Measurements from ENCODE around the gene FGFBP2.

The FGFBP2 gene

GRCh38 chr4:15963001-15963451, at the start of gene FGFBP2:
Gene FGFBP2 (minus strand): TSS chr4:15963175. CDS start chr4:15963129, 46 bp downstream.
- Histone ChIP-seq H3K36me3 (ENCODE audit: insufficient read depth, low read length) (no peaks in the 10 kb centered on the region), H3K4me2 (ENCODE audit: low read depth, low read length, poor library complexity, severe bottlenecking) (peak within 1 kb of the TSS; percentile 52), H3K9me3 (ENCODE audit: insufficient read depth, low read depth, low read length) (no peaks in the 10 kb centered on the region), H3K4me3 (ENCODE audit: low read length, poor library complexity, severe bottlenecking) (peak within 1 kb of the TSS; percentile 13), H3K9me2 (replicated peaks; ENCODE audit: low read depth, low read length) (no peaks in the 10 kb centered on the region), H3K27me3 (ENCODE audit: insufficient read depth, low read length, poor library complexity, severe bottlenecking) (no peaks in the 10 kb centered on the region), H3K79me2 (ENCODE audit: insufficient read depth, low read length) (no peaks in the 10 kb centered on the region), H2AFZ (ENCODE audit: low read length) (peak within 1 kb of the TSS; percentile 40; the same call in 1 of the 2 replicates), H4K20me1 (ENCODE audit: insufficient read depth, low read length, poor library complexity, severe bottlenecking) (no peaks in the 10 kb centered on the region), H3K4me1 (ENCODE audit: insufficient read depth, low read length, poor library complexity, severe bottlenecking) (peaks cover 6% of the 10 kb centered on the region), H3F3A (ENCODE audit: low read depth) (no peaks in the 10 kb centered on the region), H3K9ac (ENCODE audit: low read depth, low read length, poor library complexity, severe bottlenecking) (no peak within 1 kb of the TSS)
- TF ChIP-seq EZH2phosphoT487 (IDR thresholded peaks at IDR 0.05; ENCODE audit: borderline replicate concordance) = no peak
- TF ChIP-seq CTCF (conservative IDR thresholded peaks at IDR 0.05; ENCODE audit: low read length) = peak; percentile 84

- Histone ChIP-seq H3K9me2 (replicated peaks; ENCODE audit: low read depth, low read length) (no peaks in the 10 kb centered on the region), H3K36me3 (ENCODE audit: insufficient read depth, low read length) (no peaks in the 10 kb centered on the region)
Measured at GRCh38 chr4:16011173-16011572, 48.2 kb upstream of the FGFBP2 start.

GRCh38 chr4:16009153-16009552, 46.2 kb upstream of the FGFBP2 start:
- Histone ChIP-seq H2AFZ (ENCODE audit: low read length) (no peak overlapping the region), H3K36me3 (ENCODE audit: insufficient read depth, low read length) (no peaks in the 10 kb centered on the region), H3K9me3 (ENCODE audit: insufficient read depth, low read depth, low read length) (no peaks in the 10 kb centered on the region), H3K27me3 (ENCODE audit: insufficient read depth, low read length, poor library complexity, severe bottlenecking) (no peaks in the 10 kb centered on the region), H3K4me3 (ENCODE audit: low read length, poor library complexity, severe bottlenecking) (no peak overlapping the region), H3F3A (ENCODE audit: low read depth) (no peaks in the 10 kb centered on the region), H3K9me2 (replicated peaks; ENCODE audit: low read depth, low read length) (no peaks in the 10 kb centered on the region), H3K9ac (ENCODE audit: low read depth, low read length, poor library complexity, severe bottlenecking) (no peak overlapping the region), H3K79me2 (ENCODE audit: insufficient read depth, low read length) (no peaks in the 10 kb centered on the region), H3K4me1 (ENCODE audit: insufficient read depth, low read length, poor library complexity, severe bottlenecking) (peaks cover 3% of the 10 kb centered on the region), H3K4me2 (ENCODE audit: low read depth, low read length, poor library complexity, severe bottlenecking) (no peak overlapping the region), H4K20me1 (ENCODE audit: insufficient read depth, low read length, poor library complexity, severe bottlenecking) (no peaks in the 10 kb centered on the region)
- TF ChIP-seq CTCF (conservative IDR thresholded peaks at IDR 0.05; ENCODE audit: low read length) (no peak), EZH2phosphoT487 (IDR thresholded peaks at IDR 0.05; ENCODE audit: borderline replicate concordance) (no peak)

More at GRCh38 chr4:16011173-16011572, 48.2 kb upstream of the FGFBP2 start:
- no peak overlapping the region for H3K9ac ChIP-seq (ENCODE audit: low read depth, low read length, poor library complexity, severe bottlenecking)
- H3K4me2 ChIP-seq (ENCODE audit: low read depth, low read length, poor library complexity, severe bottlenecking) = no peak overlapping the region
- no peaks in the 10 kb centered on the region for H4K20me1 ChIP-seq (ENCODE audit: insufficient read depth, low read length, poor library complexity, severe bottlenecking)
- H3F3A ChIP-seq (ENCODE audit: low read depth) = no peaks in the 10 kb centered on the region
- no peak for TF ChIP-seq EZH2phosphoT487 (IDR thresholded peaks at IDR 0.05; ENCODE audit: borderline replicate concordance)
- no peak for TF ChIP-seq CTCF (conservative IDR thresholded peaks at IDR 0.05; ENCODE audit: low read length)
- no peak overlapping the region for H2AFZ ChIP-seq (ENCODE audit: low read length)
- H3K9me3 ChIP-seq (ENCODE audit: insufficient read depth, low read depth, low read length) = no peaks in the 10 kb centered on the region
- H3K4me3 ChIP-seq (ENCODE audit: low read length, poor library complexity, severe bottlenecking) = no peak overlapping the region
- H3K4me1 ChIP-seq (ENCODE audit: insufficient read depth, low read length, poor library complexity, severe bottlenecking) = no peaks in the 10 kb centered on the region
- H3K27me3 ChIP-seq (ENCODE audit: insufficient read depth, low read length, poor library complexity, severe bottlenecking) = no peaks in the 10 kb centered on the region
- H3K79me2 ChIP-seq (ENCODE audit: insufficient read depth, low read length) = no peaks in the 10 kb centered on the region

Measured in Loucy (cell line).